Fibroblast of villous mesenchyme (primary cell): ENCODE measurements around the gene GLIS1. TPM values are rescaled to one million over a fixed set of nuclear protein-coding genes. Genes with fewer than 3 reads are reported as not detected.

Source experiments
- DNase-seq: peaks from one replicate; pipeline ENCODE4 v3.0.0-alpha.2; 2010; ENCODE audit warnings: low read depth
- H3K4me3 ChIP-seq: 2 replicates; pipeline ENCODE4 v1.5.1; 2011; ENCODE audit warnings: low read depth, mild to moderate bottlenecking, low read length
- total RNA-seq: library from RNA; depleted of rRNA; stranded (reverse); fragments of >200 nt; gene quantifications from 2 replicates; pipeline ENCODE4 v1.2.3, GENCODE V29; 2012
- TF ChIP-seq, protein P1 (sequence below): IDR thresholded peaks from 2 replicates; pipeline ENCODE4 v1.5.1; 2012; ENCODE audit warnings: low read depth, mild to moderate bottlenecking, low read length; ENCODE audit not compliant: insufficient read depth

Gene GLIS1
- total RNA-seq, 1 donor: 0.43 TPM

DNA sequence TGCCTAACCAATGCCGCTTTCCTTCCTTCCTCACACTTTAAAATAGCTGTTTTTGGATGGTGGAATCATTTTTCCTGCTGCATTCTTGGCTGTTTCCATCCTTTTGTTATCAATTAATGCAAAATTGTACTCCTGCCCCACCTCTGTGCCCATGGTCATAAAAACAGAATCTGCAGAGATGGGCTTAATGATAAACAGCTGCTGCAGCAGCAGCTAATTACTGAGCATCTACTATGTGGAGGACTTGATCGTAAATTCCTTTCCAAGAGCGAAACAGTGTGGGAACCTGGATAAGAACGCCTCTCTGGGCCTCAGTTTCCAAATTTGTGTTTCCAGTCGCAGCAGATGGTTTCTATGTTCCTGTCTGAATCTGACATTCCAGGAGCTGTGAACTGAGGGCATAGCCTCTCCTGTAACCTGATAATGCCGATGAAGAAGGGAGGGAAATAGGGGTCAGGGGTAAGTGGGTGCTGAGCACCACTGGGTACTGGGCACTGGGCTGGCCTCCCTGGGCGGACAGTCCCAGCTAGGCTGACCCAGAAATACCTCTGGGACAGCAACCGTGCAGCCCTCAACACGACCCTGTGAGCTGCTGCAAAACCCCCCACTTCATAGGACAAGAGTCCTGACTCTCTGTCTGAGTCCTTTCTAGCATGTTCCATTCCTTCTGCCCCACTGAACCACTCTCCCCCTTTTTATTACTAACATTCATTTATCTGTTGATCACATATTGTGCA lies 158.1 kb downstream of the GLIS1 start:
- H3K4me3 ChIP-seq: no peak overlapping the region
- TF ChIP-seq, protein P1, sequence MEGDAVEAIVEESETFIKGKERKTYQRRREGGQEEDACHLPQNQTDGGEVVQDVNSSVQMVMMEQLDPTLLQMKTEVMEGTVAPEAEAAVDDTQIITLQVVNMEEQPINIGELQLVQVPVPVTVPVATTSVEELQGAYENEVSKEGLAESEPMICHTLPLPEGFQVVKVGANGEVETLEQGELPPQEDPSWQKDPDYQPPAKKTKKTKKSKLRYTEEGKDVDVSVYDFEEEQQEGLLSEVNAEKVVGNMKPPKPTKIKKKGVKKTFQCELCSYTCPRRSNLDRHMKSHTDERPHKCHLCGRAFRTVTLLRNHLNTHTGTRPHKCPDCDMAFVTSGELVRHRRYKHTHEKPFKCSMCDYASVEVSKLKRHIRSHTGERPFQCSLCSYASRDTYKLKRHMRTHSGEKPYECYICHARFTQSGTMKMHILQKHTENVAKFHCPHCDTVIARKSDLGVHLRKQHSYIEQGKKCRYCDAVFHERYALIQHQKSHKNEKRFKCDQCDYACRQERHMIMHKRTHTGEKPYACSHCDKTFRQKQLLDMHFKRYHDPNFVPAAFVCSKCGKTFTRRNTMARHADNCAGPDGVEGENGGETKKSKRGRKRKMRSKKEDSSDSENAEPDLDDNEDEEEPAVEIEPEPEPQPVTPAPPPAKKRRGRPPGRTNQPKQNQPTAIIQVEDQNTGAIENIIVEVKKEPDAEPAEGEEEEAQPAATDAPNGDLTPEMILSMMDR: no peak
- no peak for DNase-seq

DNA sequence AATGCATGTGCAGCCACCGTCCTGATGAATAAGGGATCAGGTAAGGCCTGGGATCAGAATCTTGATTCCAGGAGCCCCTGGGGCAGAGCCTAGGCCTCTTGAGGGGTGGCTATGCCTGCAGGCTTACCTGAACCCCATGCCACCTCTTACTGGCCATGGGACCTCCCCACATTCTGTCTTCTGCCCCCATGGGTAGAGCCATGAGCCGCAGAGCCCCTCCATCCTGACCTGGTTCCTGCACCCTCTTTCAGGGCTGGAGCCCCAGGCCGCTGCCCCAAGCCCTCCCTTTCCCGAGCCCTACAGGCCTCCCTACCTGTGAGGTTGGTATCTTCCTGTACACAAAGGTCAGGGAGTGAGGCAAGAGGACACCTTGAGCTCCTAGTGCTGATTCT lies 159.0 kb downstream of the GLIS1 start:
- TF ChIP-seq, protein P1: no peak
- no peak for DNase-seq
- no peak overlapping the region for H3K4me3 ChIP-seq

DNA sequence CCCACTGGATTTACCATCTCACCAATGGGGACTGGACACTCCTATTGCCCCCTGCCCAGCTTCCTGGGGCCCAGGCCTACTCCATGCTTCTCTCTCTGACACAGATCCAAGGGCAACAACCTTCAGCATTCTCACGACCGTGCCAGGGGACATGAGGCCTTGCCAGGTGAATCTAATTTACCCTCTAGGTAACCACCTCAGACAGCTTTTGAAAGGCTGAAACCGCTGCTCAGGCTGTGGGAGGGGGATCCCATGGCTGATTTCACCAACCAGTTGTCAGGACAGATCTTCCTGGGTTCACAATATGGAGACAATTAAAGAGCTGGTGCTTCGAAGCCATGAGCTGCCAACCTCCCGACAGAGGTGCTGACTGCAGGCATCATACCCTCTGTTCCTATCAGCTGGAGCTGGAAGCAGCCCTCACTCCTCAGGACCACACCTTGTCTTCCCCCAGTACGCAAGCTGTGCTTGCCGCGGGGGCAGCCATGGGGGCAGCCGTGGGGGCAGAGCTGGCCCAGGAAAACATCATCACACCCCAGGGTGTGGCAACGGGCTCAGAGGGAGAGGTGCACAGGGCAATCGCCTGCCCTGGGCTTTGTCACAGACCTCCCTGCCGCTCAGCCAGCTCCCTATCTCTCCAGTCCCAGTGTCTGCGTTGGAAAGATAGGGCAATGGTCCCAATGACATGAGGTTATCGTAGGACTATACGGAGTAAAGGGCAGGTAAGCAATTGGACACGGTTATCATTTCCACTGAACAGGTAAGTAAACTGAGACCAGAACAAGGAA lies 159.5 kb downstream of the GLIS1 start:
- DNase-seq: no peak
- TF ChIP-seq, protein P1: no peak
- no peak overlapping the region for H3K4me3 ChIP-seq

DNA sequence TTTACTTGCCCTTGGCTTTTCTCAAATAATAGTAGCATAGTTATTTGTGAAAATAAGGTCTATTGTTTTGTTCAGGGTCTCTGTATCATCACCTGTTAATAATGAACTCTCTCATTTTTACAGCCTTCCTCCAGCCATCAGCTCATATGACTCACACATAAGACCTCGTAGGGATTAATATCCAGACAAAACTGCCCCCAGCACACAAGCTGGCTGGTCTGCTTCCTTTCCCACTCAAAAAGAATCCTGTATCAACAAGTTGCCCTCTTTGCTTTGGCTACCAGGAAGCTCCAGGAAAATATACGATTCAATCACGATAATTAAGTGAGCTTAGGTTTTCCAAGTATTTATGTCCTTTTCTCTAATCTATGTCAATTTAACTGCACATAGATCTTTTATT lies 160.6 kb downstream of the GLIS1 start:
- TF ChIP-seq, protein P1: no peak
- peak; percentile 20 for DNase-seq
- no peak overlapping the region for H3K4me3 ChIP-seq

DNA sequence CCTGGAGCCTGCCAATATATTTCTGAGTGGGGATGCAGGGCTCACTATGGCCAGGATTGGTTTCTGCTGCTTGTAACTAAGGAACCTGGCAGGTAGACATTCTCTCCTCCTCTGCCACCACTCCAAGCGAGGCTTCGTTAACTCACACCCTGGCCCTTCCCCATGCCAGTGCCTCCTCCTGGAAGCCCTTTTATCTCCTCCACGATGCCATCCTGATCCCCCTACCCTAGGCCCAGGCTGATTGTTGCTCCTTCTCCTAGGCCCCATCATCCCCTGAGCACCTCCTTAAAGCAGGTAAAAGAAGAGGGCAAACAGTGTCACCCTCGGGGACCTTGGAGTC lies 161.2 kb downstream of the GLIS1 start:
- TF ChIP-seq, protein P1: no peak
- no peak for DNase-seq
- H3K4me3 ChIP-seq: no peak overlapping the region

DNA sequence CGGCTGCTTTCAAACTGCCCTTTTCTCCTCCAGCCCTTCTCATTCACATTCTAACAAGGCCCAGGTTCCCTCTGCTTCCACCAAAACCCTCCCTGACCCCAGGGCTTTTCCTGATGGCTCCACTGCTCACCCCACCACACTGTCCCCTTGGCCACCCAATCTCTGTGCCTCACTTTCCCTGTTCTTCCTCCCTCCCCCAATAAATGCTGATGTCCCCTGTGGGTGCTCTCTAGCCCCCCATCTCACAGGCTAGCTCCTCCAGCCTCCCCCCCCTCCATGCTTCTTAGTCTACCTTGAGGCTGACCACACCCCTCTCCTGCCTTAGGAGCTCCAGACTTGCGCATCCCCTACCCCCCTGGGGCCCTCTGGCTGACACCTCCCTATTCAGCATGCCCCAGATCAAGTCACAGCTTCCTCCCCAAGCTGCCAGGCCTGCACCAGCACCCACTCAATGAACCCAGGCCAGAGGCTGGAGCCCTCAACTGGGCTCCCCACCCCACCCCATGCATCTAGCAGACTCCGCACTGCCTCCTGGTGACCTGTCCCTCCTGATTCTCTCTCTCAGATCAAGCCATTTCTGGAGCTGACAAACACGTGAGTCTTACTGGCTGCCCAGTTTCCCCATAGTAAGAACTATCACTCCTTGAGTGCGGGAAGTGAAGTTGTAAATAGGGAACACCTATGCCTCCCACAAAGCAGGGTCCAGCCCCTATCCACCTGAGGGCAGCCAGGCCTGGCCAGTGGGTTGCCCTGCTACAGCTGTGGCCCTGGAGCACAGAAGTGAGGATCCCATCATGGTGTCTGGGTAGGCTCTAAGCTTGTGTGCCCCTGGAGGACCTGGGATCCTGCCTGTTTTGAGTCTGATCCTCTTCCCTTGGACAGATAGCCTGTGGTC lies 161.9 kb downstream of the GLIS1 start:
- H3K4me3 ChIP-seq: no peak overlapping the region
- DNase-seq: no peak
- TF ChIP-seq, protein P1: no peak
